SK-N-SH (cell line): ENCODE measurements around the gene KLHL42. TPM values are rescaled to one million over a fixed set of nuclear protein-coding genes. Genes with fewer than 3 reads are reported as not detected.

Experiments
- CTCF ChIA-PET: fragments of 300-600, 350-600 bp; formaldehyde crosslinking; extraction: SDS; loops from one replicate; lab custom pipeline; 2021; lab: Yijun Ruan, JAX
- POLR2A ChIA-PET: fragments of 350-600 bp; sonication (Branson Sonifier 250); formaldehyde crosslinking; extraction: SDS; loops from one replicate; lab custom pipeline; 2020; ENCODE audit warnings: antibody characterized with exemption, inconsistent platforms; lab: Yijun Ruan, JAX
- DNase-seq: peaks from one replicate; pipeline ENCODE4 v3.0.0; 2012
- H2AFZ ChIP-seq: fragments of 200-600 bp; sonication (generic); 2 replicates; pipeline ENCODE4 v1.8.1; 2016; ENCODE audit warnings: antibody characterized with exemption, mild to moderate bottlenecking, low read depth
- H3F3A ChIP-seq: fragments of 200-600 bp; sonication (generic); replicated peaks from 2 replicates; pipeline ENCODE3; 2016; ENCODE audit warnings: antibody characterized with exemption, mild to moderate bottlenecking; ENCODE audit not compliant: insufficient read depth
- H3K27ac ChIP-seq, 2 experiments: fragments of 200-500 bp in 1 of 2; fragments of 200-600 bp in 1 of 2; sonication (Bioruptor generic) in 1 of 2; sonication (generic), shearing (Covaris generic) in 1 of 2; 2 replicates each; pipeline versions ENCODE4 v1.5.1 to v1.6.1; 2014 to 2016; ENCODE audit warnings: low read depth in 2 of 2, inconsistent platforms in 1 of 2, low read length in 1 of 2, mild to moderate bottlenecking in 1 of 2, mixed read lengths in 1 of 2
- H3K27me3 ChIP-seq: fragments of 200-600 bp; sonication (generic), shearing (Covaris generic); 2 replicates; pipeline ENCODE4 v1.6.1; 2016; ENCODE audit warnings: mixed run types; ENCODE audit not compliant: insufficient read depth
- H3K36me3 ChIP-seq, 2 experiments: fragments of 200-500 bp in 1 of 2; fragments of 200-600 bp in 1 of 2; sonication (Bioruptor generic) in 1 of 2; sonication (generic) in 1 of 2; replicated peaks in 1 of 2; 2 replicates each; pipeline versions ENCODE3 to v1.5.1; 2014 to 2016; ENCODE audit warnings: low read length in 1 of 2, mild to moderate bottlenecking in 1 of 2; ENCODE audit not compliant: insufficient read depth in 2 of 2, control insufficient read depth in 1 of 2
- H3K4me1 ChIP-seq, 2 experiments: fragments of 200-500 bp in 1 of 2; fragments of 200-600 bp in 1 of 2; sonication (Bioruptor generic) in 1 of 2; sonication (generic), shearing (Covaris generic) in 1 of 2; 2 replicates each; pipeline versions ENCODE4 v1.5.1 to v1.6.1; 2014 to 2016; ENCODE audit warnings: low read depth in 1 of 2, low read length in 1 of 2, mixed run types in 1 of 2; ENCODE audit not compliant: insufficient read depth in 2 of 2, control insufficient read depth in 1 of 2
- H3K4me2 ChIP-seq: fragments of 200-600 bp; sonication (generic), shearing (Covaris generic); 2 replicates; pipeline ENCODE4 v1.6.1; 2017; ENCODE audit warnings: mixed run types
- H3K4me3 ChIP-seq, 2 experiments: fragments of 200-500 bp in 1 of 2; fragments of 200-600 bp in 1 of 2; sonication (Bioruptor generic) in 1 of 2; sonication (generic), shearing (Covaris generic) in 1 of 2; 2 replicates each; pipeline versions ENCODE4 v1.5.1 to v1.8.1; 2014 to 2016; ENCODE audit warnings: low read depth in 2 of 2, inconsistent platforms in 1 of 2, low read length in 1 of 2, mild to moderate bottlenecking in 1 of 2, mixed read lengths in 1 of 2, moderate library complexity in 1 of 2
- H3K79me2 ChIP-seq: fragments of 200-600 bp; sonication (generic); 2 replicates; pipeline ENCODE4 v1.8.1; 2017; ENCODE audit warnings: mild to moderate bottlenecking; ENCODE audit not compliant: insufficient read depth
- H3K9ac ChIP-seq: fragments of 200-600 bp; sonication (generic); 2 replicates; pipeline ENCODE4 v1.6.1; 2017; ENCODE audit warnings: mixed run types
- H3K9me2 ChIP-seq: fragments of 200-600 bp; sonication (generic); 2 replicates; pipeline ENCODE4 v1.6.1; 2017; ENCODE audit warnings: mixed run types
- H3K9me3 ChIP-seq: fragments of 200-600 bp; sonication (generic); 2 replicates; pipeline ENCODE4 v1.6.1; 2017; ENCODE audit warnings: mixed run types, mild to moderate bottlenecking, moderate library complexity
- H4K20me1 ChIP-seq: fragments of 200-600 bp; sonication (generic); 2 replicates; pipeline ENCODE4 v1.6.1; 2017; ENCODE audit warnings: mild to moderate bottlenecking, mixed run types; ENCODE audit not compliant: insufficient read depth
- CHD2 ChIP-seq: fragments of 150-350 bp; IDR thresholded peaks from 2 replicates; pipeline ENCODE4 v1.6.1; 2018; ENCODE audit warnings: low read length; ENCODE audit not compliant: partially characterized antibody
- ELF1 ChIP-seq: IDR thresholded peaks from 2 replicates; pipeline ENCODE4 v1.4.0; 2012
- FOXJ3 ChIP-seq: sonication (generic); formaldehyde crosslinking; IDR thresholded peaks from 2 replicates; pipeline ENCODE4 v1.5.1; 2020; ENCODE audit warnings: mild to moderate bottlenecking, missing genetic modification reagents
- FOXM1 ChIP-seq: IDR thresholded peaks from 2 replicates; pipeline ENCODE4 v1.4.0; 2012; ENCODE audit warnings: low read depth, mild to moderate bottlenecking
- GABPA ChIP-seq: IDR thresholded peaks from 2 replicates; pipeline ENCODE4 v1.4.0; 2012; ENCODE audit warnings: low read depth, mild to moderate bottlenecking
- GATA2 ChIP-seq: sonication (generic); formaldehyde crosslinking; IDR thresholded peaks from 2 replicates; pipeline ENCODE4 v1.5.0; 2020; ENCODE audit warnings: mild to moderate bottlenecking, missing genetic modification reagents
- MXI1 ChIP-seq: IDR thresholded peaks from 2 replicates; pipeline ENCODE4 v1.6.1; 2012; ENCODE audit warnings: mild to moderate bottlenecking, low read depth, low read length, improper control_type of control experiment
- NFIC ChIP-seq: IDR thresholded peaks from 2 replicates; pipeline ENCODE4 v1.4.0; 2012; ENCODE audit warnings: borderline replicate concordance
- NRF1 ChIP-seq: IDR thresholded peaks from 2 replicates; pipeline ENCODE4 v1.6.1; 2012; ENCODE audit warnings: low read depth, mild to moderate bottlenecking, low read length
- POLR2AphosphoS5 ChIP-seq: IDR thresholded peaks from 2 replicates; pipeline ENCODE4 v1.6.1; 2012; ENCODE audit warnings: low read depth, low read length
- RFX5 ChIP-seq: IDR thresholded peaks from 2 replicates; pipeline ENCODE4 v1.6.1; 2012; ENCODE audit warnings: mild to moderate bottlenecking, improper control_type of control experiment, low read length
- RXRA ChIP-seq: IDR thresholded peaks from 2 replicates; pipeline ENCODE4 v1.4.0; 2012; ENCODE audit warnings: low read depth, mild to moderate bottlenecking, borderline replicate concordance
- SIN3A ChIP-seq: IDR thresholded peaks from 2 replicates; pipeline ENCODE4 v1.6.1; 2012; ENCODE audit warnings: low read depth, mild to moderate bottlenecking, low read length, moderate library complexity, borderline replicate concordance
- TAF1 ChIP-seq: IDR thresholded peaks from 2 replicates; pipeline ENCODE4 v1.6.1; 2012; ENCODE audit warnings: low read depth, mild to moderate bottlenecking, low read length, moderate library complexity, borderline replicate concordance
- TCF12 ChIP-seq: IDR thresholded peaks from 2 replicates; pipeline ENCODE4 v1.4.0; 2012
- YY1 ChIP-seq: IDR thresholded peaks from 2 replicates; pipeline ENCODE4 v1.4.0; 2012; ENCODE audit warnings: low read depth, mild to moderate bottlenecking
- WGBS: methylation state at CpG from one replicate; pipeline ENCODE4 v1.1.6; 2017; ENCODE audit warnings: low lambda C conversion rate; 5-methylcytosine and 5-hydroxymethylcytosine counted together
- polyA plus RNA-seq, 3 experiments: library from polyadenylated mRNA; depleted of rRNA; stranded (reverse); fragments of >200 nt; gene quantifications; 2 replicates each; pipeline ENCODE4 v1.2.3, GENCODE V29; 2012
- TF ChIP-seq, protein P1 (sequence below): fragments of 200-600 bp; sonication (generic); IDR thresholded peaks from 2 replicates; pipeline ENCODE4 v1.6.1; 2017; ENCODE audit warnings: antibody characterized with exemption, mild to moderate bottlenecking, moderate library complexity
- TF ChIP-seq, protein P2 (sequence below): IDR thresholded peaks from 2 replicates; pipeline ENCODE4 v1.4.0; 2012; ENCODE audit warnings: low read depth, borderline replicate concordance
- TF ChIP-seq, protein P3 (sequence below): fragments of 150-350 bp; IDR thresholded peaks from 2 replicates; pipeline ENCODE4 v1.6.1; 2017; ENCODE audit warnings: antibody characterized with exemption, low read length, low read depth, borderline replicate concordance

The KLHL42 gene, protein sequence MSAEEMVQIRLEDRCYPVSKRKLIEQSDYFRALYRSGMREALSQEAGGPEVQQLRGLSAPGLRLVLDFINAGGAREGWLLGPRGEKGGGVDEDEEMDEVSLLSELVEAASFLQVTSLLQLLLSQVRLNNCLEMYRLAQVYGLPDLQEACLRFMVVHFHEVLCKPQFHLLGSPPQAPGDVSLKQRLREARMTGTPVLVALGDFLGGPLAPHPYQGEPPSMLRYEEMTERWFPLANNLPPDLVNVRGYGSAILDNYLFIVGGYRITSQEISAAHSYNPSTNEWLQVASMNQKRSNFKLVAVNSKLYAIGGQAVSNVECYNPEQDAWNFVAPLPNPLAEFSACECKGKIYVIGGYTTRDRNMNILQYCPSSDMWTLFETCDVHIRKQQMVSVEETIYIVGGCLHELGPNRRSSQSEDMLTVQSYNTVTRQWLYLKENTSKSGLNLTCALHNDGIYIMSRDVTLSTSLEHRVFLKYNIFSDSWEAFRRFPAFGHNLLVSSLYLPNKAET
- polyA plus RNA-seq (2012; rRNA removed): 11.7 and 18.5 TPM in 2 replicates
- polyA plus RNA-seq (2012; cell fraction: cytosol; rRNA removed): 8.4 and 9.8 TPM in 2 replicates
- polyA plus RNA-seq (2012; cell fraction: nucleus; rRNA removed): 30.6 and 33.5 TPM in 2 replicates

DNA sequence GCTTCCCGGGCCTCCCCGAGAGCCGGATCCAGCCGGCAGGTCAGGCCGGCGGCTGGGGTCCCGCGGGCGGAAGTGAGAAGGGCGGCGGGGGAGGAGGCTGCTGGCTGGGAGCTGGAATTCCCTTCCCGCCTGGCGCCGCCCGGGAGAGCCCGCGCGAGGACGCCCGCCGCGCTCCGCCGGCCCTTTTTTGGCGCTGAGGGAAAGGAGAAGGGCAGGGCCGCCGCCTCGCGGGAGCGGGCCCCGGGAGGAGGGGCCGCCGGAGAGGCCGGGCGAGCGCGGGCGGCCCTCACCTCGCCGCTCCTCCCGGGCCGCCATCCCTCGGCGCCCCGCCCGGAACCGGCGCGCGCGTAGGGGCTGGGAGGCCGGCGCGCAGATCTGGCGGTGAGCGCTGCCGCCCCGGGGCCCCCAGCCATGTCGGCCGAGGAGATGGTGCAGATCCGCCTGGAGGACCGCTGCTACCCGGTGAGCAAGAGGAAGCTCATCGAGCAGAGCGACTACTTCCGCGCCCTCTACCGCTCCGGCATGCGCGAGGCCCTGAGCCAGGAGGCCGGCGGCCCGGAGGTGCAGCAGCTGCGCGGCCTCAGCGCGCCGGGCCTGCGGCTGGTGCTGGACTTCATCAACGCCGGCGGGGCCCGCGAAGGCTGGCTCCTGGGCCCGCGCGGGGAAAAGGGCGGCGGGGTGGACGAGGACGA lies at the start of gene KLHL42, which contains the start of gene MANSC4:
Gene KLHL42 (plus strand): TSS at position 314 of the 692 bp plus-strand sequence. CDS start 98 bp downstream, at position 412.
Gene MANSC4 (minus strand): TSS at position 317 of the 692 bp plus-strand sequence. CDS start 8,960 bp downstream, outside the sequence.
- H3K4me3 ChIP-seq: peak within 1 kb of the TSS; percentile 79 to 85
- 4% methylated on average over 13 of the region's 92 CpGs for WGBS
- POLR2A ChIA-PET: interaction anchor here (0.7 to 1.9 kb wide), 13 partner anchors 11 to 1601 kb away, joined by 3 to 11 read pairs (median 3); partner anchors contain the start of gene ERGIC2

More for the DNA sequence above, at the start of gene KLHL42, which contains the start of gene MANSC4:
- Histone ChIP-seq H3K27me3 (no peaks in the 10 kb centered on the region), H2AFZ (peak within 1 kb of the TSS; percentile 91), H3K36me3 (peaks cover 8 to 14% of the 10 kb centered on the region in 2 experiments), H3K9me2 (no peaks in the 10 kb centered on the region), H3K9ac (peak within 1 kb of the TSS; percentile 88), H3F3A (peaks cover 17% of the 10 kb centered on the region), H3K9me3 (no peaks in the 10 kb centered on the region), H4K20me1 (no peaks in the 10 kb centered on the region), H3K4me2 (peak within 1 kb of the TSS; percentile 92), H3K4me1 (peaks cover 12 to 22% of the 10 kb centered on the region in 2 experiments), H3K27ac (peak within 1 kb of the TSS; percentile 79 to 97), H3K79me2 (peaks cover 49% of the 10 kb centered on the region)
- TF ChIP-seq RXRA (no peak), GATA2 (CRISPR knock-in tag) (no peak), MXI1 (no peak), ELF1 (peak; percentile 23; the same call in 1 of the 2 replicates), TAF1 (peak; percentile 42; the same call in 1 of the 2 replicates), POLR2AphosphoS5 (no peak), RFX5 (no peak), TCF12 (no peak), FOXJ3 (no peak), FOXM1 (no peak), NFIC (peak; percentile 19; the same call in 1 of the 2 replicates), NRF1 (0 out of 2 replicates have a peak, but pooled peaks have one; percentile 13), GABPA (peak; percentile 8; the same call in 1 of the 2 replicates), YY1 (peak; percentile 67), CHD2 (peak; percentile 22), SIN3A (peak; percentile 35; the same call in 1 of the 2 replicates)
- TF ChIP-seq, protein P1, sequence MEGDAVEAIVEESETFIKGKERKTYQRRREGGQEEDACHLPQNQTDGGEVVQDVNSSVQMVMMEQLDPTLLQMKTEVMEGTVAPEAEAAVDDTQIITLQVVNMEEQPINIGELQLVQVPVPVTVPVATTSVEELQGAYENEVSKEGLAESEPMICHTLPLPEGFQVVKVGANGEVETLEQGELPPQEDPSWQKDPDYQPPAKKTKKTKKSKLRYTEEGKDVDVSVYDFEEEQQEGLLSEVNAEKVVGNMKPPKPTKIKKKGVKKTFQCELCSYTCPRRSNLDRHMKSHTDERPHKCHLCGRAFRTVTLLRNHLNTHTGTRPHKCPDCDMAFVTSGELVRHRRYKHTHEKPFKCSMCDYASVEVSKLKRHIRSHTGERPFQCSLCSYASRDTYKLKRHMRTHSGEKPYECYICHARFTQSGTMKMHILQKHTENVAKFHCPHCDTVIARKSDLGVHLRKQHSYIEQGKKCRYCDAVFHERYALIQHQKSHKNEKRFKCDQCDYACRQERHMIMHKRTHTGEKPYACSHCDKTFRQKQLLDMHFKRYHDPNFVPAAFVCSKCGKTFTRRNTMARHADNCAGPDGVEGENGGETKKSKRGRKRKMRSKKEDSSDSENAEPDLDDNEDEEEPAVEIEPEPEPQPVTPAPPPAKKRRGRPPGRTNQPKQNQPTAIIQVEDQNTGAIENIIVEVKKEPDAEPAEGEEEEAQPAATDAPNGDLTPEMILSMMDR: peak; percentile 11; the same call in 1 of the 2 replicates
- TF ChIP-seq, protein P2, sequence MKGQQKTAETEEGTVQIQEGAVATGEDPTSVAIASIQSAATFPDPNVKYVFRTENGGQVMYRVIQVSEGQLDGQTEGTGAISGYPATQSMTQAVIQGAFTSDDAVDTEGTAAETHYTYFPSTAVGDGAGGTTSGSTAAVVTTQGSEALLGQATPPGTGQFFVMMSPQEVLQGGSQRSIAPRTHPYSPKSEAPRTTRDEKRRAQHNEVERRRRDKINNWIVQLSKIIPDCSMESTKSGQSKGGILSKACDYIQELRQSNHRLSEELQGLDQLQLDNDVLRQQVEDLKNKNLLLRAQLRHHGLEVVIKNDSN: no peak
- TF ChIP-seq, protein P3, sequence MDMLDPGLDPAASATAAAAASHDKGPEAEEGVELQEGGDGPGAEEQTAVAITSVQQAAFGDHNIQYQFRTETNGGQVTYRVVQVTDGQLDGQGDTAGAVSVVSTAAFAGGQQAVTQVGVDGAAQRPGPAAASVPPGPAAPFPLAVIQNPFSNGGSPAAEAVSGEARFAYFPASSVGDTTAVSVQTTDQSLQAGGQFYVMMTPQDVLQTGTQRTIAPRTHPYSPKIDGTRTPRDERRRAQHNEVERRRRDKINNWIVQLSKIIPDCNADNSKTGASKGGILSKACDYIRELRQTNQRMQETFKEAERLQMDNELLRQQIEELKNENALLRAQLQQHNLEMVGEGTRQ: no peak
- peak; percentile 92 for DNase-seq
- CTCF ChIA-PET: interaction anchor here (0.6 to 2.1 kb wide), 12 partner anchors 9 to 161 kb away, joined by 3 to 10 read pairs (median 4); no protein-coding TSS in a partner anchor
